ENCODE results near the gene BBLN.
A peak's percentile ranks its signal among the peaks of the same experiment; 100 is the strongest.
"Not testable (repeated sequence)": the region's sequence is repeated elsewhere in the genome, so short reads cannot be mapped to it uniquely, and the experiment has no call there.

BBLN gene

GRCh38 chr9:128163523-128164306, 3.6 kb downstream of the BBLN start:
- no peak for DNase-seq

GRCh38 chr9:128164307-128164885, 4.3 kb downstream of the BBLN start:
- peak; percentile 33 to 51 for DNase-seq

GRCh38 chr9:128166169-128166568, 6.1 kb downstream of the BBLN start:
- no peak for DNase-seq

GRCh38 chr9:128167209-128167608, 7.1 kb downstream of the BBLN start:
- DNase-seq: no peak

GRCh38 chr9:128168731-128169308, 8.8 kb downstream of the BBLN start:
- no peak for DNase-seq

GRCh38 chr9:128169492-128169891, 9.4 kb downstream of the BBLN start:
- DNase-seq: no peak

- no peak for DNase-seq
Observed at GRCh38 chr9:128169925-128170324, 9.9 kb downstream of the BBLN start.

- no peak for DNase-seq
Observed at GRCh38 chr9:128174062-128174461, 14.0 kb downstream of the BBLN start.

GRCh38 chr9:128175102-128175563, 15.1 kb downstream of the BBLN start:
- DNase-seq: no peak

- no peak for DNase-seq
Observed at GRCh38 chr9:128175726-128176125, 15.7 kb downstream of the BBLN start.

GRCh38 chr9:128178806-128179431, 18.9 kb downstream of the BBLN start:
- DNase-seq: no peak

- no peak for DNase-seq
Observed at GRCh38 chr9:128180001-128180400, 19.9 kb downstream of the BBLN start.

- no peak for DNase-seq
Observed at GRCh38 chr9:128180447-128180846, 20.4 kb downstream of the BBLN start.

- DNase-seq: not testable (repeated sequence)
Observed at GRCh38 chr9:128181480-128181879, 21.4 kb downstream of the BBLN start.

- no peak for DNase-seq
Observed at GRCh38 chr9:128182893-128183588, 23.0 kb downstream of the BBLN start.

GRCh38 chr9:128185979-128186965, 26.2 kb downstream of the BBLN start:
- no peak for DNase-seq

- DNase-seq: no peak
Observed at GRCh38 chr9:128187361-128187760, 27.3 kb downstream of the BBLN start.

GRCh38 chr9:128188209-128188608, 28.1 kb downstream of the BBLN start:
- DNase-seq: no peak

- DNase-seq: no peak
Observed at GRCh38 chr9:128190013-128190412, 29.9 kb downstream of the BBLN start.

- DNase-seq: no peak
Observed at GRCh38 chr9:128190516-128191405, 30.7 kb downstream of the BBLN start.
